Transverse colon (tissue), 4 donors: Measurements from ENCODE around the gene PROK2.

ENCODE experiments used
- CTCF ChIP-seq, 5 experiments: fragments of 200-600 bp in 3 of 5; fragments of 450-650 bp in 2 of 5; sonication (generic) in 3 of 5; IDR thresholded peaks; 1 replicate in 2 of 5; 2 replicates in 3 of 5; pipeline ENCODE4 v1.5.1; 2016 to 2017; ENCODE audit warnings: antibody characterized with exemption in 5 of 5, inconsistent platforms in 3 of 5, mild to moderate bottlenecking in 2 of 5, moderate library complexity in 1 of 5
- POLR2AphosphoS5 ChIP-seq, 3 donors: sonication (generic); formaldehyde crosslinking; IDR thresholded peaks; one replicate each; pipeline ENCODE4 v1.6.1; 2016; ENCODE audit warnings: antibody characterized with exemption in 3 of 3

GRCh38 chr3:71791634-71792033, 6.7 kb upstream of the PROK2 start:
- TF ChIP-seq CTCF (IDR thresholded peaks at IDR 0.05) (no peak), POLR2AphosphoS5 (IDR thresholded peaks at IDR 0.05) (no peak)
